Measurements from ENCODE around the gene IGFBPL1. TPM values are rescaled to one million over a fixed set of nuclear protein-coding genes. Genes with fewer than 3 reads are reported as not detected.

The IGFBPL1 gene
- total and polyA plus RNA-seq, 10 of the 15 experiments (the other 5 are each of a cell fraction or from before 2014, with no cell fraction given), result 0.25 TPM; not detected in 9

DNA sequence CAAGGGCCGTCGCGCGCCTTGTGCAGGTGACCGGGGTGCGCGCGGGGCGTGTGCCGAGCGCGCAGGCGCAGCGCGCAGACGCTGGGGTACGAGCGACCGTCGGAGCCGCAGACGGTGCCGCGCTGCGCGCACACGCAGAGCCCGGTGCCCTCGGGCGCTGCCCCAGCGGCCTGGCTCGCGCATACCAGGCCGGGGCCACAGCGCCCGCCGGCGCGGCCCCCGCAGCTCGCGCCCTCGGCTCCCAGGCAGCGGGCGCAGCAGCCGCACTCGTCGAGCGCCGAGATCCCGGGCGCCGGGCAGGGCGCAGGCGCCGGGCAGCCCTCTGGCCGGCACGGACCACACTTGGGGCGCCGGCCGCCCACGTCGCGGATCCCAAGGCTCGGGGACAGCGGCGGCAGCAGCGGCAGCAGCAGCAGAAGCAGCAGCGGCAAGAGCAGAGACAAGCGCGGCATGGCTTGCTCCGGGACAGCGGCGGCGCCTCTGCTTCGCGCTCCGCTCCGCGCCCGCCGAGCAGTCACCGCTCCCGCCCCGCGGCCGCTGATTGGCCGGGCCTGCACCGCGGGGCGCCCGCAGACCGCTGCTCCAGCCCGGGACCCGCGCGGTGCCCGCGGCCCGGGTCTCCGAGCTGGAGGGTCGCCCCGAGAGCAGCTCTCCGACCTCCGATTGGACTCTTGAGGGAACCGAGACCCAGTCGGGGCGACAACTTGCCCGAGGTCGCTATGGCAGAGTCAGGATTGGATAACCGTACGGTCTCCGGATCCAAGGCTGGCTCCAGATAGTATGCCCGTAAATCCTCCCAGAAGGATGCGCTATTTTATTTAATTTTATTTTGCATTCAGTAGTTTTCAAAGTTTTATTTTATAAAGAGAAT is at the start of gene IGFBPL1 (continued):
- TF ChIP-seq, protein P1, sequence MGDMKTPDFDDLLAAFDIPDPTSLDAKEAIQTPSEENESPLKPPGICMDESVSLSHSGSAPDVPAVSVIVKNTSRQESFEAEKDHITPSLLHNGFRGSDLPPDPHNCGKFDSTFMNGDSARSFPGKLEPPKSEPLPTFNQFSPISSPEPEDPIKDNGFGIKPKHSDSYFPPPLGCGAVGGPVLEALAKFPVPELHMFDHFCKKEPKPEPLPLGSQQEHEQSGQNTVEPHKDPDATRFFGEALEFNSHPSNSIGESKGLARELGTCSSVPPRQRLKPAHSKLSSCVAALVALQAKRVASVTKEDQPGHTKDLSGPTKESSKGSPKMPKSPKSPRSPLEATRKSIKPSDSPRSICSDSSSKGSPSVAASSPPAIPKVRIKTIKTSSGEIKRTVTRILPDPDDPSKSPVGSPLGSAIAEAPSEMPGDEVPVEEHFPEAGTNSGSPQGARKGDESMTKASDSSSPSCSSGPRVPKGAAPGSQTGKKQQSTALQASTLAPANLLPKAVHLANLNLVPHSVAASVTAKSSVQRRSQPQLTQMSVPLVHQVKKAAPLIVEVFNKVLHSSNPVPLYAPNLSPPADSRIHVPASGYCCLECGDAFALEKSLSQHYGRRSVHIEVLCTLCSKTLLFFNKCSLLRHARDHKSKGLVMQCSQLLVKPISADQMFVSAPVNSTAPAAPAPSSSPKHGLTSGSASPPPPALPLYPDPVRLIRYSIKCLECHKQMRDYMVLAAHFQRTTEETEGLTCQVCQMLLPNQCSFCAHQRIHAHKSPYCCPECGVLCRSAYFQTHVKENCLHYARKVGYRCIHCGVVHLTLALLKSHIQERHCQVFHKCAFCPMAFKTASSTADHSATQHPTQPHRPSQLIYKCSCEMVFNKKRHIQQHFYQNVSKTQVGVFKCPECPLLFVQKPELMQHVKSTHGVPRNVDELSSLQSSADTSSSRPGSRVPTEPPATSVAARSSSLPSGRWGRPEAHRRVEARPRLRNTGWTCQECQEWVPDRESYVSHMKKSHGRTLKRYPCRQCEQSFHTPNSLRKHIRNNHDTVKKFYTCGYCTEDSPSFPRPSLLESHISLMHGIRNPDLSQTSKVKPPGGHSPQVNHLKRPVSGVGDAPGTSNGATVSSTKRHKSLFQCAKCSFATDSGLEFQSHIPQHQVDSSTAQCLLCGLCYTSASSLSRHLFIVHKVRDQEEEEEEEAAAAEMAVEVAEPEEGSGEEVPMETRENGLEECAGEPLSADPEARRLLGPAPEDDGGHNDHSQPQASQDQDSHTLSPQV (IDR thresholded peaks at IDR 0.05), result no peak
- TF ChIP-seq CHD1 (IDR thresholded peaks at IDR 0.05; ENCODE audit: low read depth, low read length), result no peak
- TF ChIP-seq, protein P2, sequence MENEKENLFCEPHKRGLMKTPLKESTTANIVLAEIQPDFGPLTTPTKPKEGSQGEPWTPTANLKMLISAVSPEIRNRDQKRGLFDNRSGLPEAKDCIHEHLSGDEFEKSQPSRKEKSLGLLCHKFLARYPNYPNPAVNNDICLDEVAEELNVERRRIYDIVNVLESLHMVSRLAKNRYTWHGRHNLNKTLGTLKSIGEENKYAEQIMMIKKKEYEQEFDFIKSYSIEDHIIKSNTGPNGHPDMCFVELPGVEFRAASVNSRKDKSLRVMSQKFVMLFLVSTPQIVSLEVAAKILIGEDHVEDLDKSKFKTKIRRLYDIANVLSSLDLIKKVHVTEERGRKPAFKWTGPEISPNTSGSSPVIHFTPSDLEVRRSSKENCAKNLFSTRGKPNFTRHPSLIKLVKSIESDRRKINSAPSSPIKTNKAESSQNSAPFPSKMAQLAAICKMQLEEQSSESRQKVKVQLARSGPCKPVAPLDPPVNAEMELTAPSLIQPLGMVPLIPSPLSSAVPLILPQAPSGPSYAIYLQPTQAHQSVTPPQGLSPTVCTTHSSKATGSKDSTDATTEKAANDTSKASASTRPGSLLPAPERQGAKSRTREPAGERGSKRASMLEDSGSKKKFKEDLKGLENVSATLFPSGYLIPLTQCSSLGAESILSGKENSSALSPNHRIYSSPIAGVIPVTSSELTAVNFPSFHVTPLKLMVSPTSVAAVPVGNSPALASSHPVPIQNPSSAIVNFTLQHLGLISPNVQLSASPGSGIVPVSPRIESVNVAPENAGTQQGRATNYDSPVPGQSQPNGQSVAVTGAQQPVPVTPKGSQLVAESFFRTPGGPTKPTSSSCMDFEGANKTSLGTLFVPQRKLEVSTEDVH (IDR thresholded peaks at IDR 0.05; ENCODE audit: low read depth, partially characterized antibody), result no peak
- TF ChIP-seq MYB (IDR thresholded peaks at IDR 0.05; ENCODE audit: borderline replicate concordance, low read depth, low read length), result no peak
- TF ChIP-seq, protein P3, sequence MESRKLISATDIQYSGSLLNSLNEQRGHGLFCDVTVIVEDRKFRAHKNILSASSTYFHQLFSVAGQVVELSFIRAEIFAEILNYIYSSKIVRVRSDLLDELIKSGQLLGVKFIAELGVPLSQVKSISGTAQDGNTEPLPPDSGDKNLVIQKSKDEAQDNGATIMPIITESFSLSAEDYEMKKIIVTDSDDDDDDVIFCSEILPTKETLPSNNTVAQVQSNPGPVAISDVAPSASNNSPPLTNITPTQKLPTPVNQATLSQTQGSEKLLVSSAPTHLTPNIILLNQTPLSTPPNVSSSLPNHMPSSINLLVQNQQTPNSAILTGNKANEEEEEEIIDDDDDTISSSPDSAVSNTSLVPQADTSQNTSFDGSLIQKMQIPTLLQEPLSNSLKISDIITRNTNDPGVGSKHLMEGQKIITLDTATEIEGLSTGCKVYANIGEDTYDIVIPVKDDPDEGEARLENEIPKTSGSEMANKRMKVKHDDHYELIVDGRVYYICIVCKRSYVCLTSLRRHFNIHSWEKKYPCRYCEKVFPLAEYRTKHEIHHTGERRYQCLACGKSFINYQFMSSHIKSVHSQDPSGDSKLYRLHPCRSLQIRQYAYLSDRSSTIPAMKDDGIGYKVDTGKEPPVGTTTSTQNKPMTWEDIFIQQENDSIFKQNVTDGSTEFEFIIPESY (IDR thresholded peaks at IDR 0.05), result no peak
- no peak for TF ChIP-seq NFYA (IDR thresholded peaks at IDR 0.05; ENCODE audit: borderline replicate concordance, low read depth, low read length)
- no peak for TF ChIP-seq SP1 (IDR thresholded peaks at IDR 0.05; ENCODE audit: low read depth, low read length)
- no peak for TF ChIP-seq SMARCA5 (IDR thresholded peaks at IDR 0.05)
- TF ChIP-seq HDAC6 (IDR thresholded peaks at IDR 0.05; ENCODE audit: unreplicated experiment), result peak; percentile 54
- TF ChIP-seq HCFC1 (IDR thresholded peaks at IDR 0.05; ENCODE audit: low read length), result no peak
- TF ChIP-seq, protein P4, sequence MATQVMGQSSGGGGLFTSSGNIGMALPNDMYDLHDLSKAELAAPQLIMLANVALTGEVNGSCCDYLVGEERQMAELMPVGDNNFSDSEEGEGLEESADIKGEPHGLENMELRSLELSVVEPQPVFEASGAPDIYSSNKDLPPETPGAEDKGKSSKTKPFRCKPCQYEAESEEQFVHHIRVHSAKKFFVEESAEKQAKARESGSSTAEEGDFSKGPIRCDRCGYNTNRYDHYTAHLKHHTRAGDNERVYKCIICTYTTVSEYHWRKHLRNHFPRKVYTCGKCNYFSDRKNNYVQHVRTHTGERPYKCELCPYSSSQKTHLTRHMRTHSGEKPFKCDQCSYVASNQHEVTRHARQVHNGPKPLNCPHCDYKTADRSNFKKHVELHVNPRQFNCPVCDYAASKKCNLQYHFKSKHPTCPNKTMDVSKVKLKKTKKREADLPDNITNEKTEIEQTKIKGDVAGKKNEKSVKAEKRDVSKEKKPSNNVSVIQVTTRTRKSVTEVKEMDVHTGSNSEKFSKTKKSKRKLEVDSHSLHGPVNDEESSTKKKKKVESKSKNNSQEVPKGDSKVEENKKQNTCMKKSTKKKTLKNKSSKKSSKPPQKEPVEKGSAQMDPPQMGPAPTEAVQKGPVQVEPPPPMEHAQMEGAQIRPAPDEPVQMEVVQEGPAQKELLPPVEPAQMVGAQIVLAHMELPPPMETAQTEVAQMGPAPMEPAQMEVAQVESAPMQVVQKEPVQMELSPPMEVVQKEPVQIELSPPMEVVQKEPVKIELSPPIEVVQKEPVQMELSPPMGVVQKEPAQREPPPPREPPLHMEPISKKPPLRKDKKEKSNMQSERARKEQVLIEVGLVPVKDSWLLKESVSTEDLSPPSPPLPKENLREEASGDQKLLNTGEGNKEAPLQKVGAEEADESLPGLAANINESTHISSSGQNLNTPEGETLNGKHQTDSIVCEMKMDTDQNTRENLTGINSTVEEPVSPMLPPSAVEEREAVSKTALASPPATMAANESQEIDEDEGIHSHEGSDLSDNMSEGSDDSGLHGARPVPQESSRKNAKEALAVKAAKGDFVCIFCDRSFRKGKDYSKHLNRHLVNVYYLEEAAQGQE (IDR thresholded peaks at IDR 0.05; ENCODE audit: low read depth, low read length), result no peak
- no peak for TF ChIP-seq ATF7 (IDR thresholded peaks at IDR 0.05; ENCODE audit: low read depth)
